Cardiac fibroblast (primary cell): ENCODE measurements around the gene CCDC89.
"Not testable (repeated sequence)": the region's sequence is repeated elsewhere in the genome, so short reads cannot be mapped to it uniquely, and the experiment has no call there.

ENCODE experiments used
- DNase-seq, 2 donors: peaks; one replicate each; pipeline versions ENCODE4 v3.0.0 to v3.0.0-alpha.2; 2010; ENCODE audit warnings: low read depth in 2 of 2
- H3K4me3 ChIP-seq, 2 donors: replicated peaks in 1 of 2; 1 replicate in 1 of 2; 2 replicates in 1 of 2; pipeline ENCODE4 v1.5.1; 2011; ENCODE audit warnings: low read depth in 2 of 2, low read length in 2 of 2, mild to moderate bottlenecking in 2 of 2, moderate library complexity in 1 of 2
- CTCF ChIP-seq: IDR thresholded peaks from one replicate; pipeline ENCODE4 v1.5.1; 2011; ENCODE audit warnings: low read depth, mild to moderate bottlenecking, low read length, inconsistent platforms

Gene CCDC89

GRCh38 chr11:85673393-85673792 is 12.6 kb downstream of the CCDC89 start:
- no peak for TF ChIP-seq CTCF
- no peak for DNase-seq
- no peak overlapping the region for H3K4me3 ChIP-seq

- no peak for TF ChIP-seq CTCF
- DNase-seq, result no peak
- no peak overlapping the region for H3K4me3 ChIP-seq
Measured at GRCh38 chr11:85672105-85672902, 13.7 kb downstream of the CCDC89 start.

- not testable (repeated sequence) for DNase-seq, H3K4me3 ChIP-seq
Measured at GRCh38 chr11:85670949-85671663, 14.9 kb downstream of the CCDC89 start.

GRCh38 chr11:85668157-85668556 is 17.8 kb downstream of the CCDC89 start:
- no peak for TF ChIP-seq CTCF
- DNase-seq, result no peak
- H3K4me3 ChIP-seq, result no peak overlapping the region

GRCh38 chr11:85666687-85667086 is 19.3 kb downstream of the CCDC89 start:
- DNase-seq, result no peak
- no peak for TF ChIP-seq CTCF
- H3K4me3 ChIP-seq, result no peak overlapping the region

GRCh38 chr11:85665733-85666132 is 20.3 kb downstream of the CCDC89 start:
- no peak for TF ChIP-seq CTCF
- DNase-seq, result no peak
- no peak overlapping the region for H3K4me3 ChIP-seq
